Measurements from ENCODE around the gene FAM227A.

Gene FAM227A

DNA sequence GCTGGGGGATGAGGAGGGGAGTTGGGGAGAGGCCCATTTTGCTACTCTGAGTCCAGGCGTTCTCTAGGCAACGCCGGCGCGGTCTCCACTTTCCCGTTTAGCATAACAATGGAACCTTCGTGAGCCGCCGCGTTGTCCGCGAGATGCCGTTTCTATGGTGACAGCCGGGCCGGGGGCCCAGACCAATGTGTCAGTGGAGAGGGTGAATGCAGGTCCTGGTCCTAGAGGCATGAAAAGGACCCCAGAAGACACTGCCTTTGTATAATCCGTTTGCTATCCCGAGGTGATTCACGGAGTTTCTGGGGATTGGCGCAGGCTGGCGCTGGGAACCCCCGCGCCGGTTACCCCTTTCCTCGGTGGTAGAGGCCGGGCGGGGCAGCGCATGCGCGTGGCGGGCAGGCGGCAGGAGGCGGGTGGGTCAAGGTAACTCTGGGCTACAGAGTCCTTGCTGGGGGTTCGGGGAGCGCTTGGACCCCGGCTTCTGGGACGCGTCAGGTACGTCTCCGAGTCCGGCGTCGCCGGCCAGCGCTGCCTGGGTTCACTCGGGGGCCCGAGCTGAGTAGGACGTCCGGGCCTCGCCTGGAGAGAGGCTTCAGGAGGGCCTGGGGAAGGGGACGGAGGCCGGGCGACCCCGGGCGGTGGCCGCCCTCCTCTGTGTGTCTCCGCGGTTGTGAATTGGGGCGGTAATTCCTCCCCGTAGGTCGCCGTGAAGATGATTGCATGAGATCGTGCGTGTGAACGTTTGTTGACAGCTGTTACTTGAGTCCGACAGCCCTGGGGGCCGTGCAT, at the start of gene FAM227A, which contains the start of gene CBY1:
FAM227A (minus strand) TSS at position 137 of the 789 bp plus-strand sequence. CDS start 6,224 bp downstream, outside the sequence.
CBY1 (plus strand) TSS at position 383 of the 789 bp plus-strand sequence. CDS start 11,417 bp downstream, outside the sequence.
- intact Hi-C loops (cut with DNase I), result no loop called here
- peak; percentile 84 to 96 (median 91) for DNase-seq

DNA sequence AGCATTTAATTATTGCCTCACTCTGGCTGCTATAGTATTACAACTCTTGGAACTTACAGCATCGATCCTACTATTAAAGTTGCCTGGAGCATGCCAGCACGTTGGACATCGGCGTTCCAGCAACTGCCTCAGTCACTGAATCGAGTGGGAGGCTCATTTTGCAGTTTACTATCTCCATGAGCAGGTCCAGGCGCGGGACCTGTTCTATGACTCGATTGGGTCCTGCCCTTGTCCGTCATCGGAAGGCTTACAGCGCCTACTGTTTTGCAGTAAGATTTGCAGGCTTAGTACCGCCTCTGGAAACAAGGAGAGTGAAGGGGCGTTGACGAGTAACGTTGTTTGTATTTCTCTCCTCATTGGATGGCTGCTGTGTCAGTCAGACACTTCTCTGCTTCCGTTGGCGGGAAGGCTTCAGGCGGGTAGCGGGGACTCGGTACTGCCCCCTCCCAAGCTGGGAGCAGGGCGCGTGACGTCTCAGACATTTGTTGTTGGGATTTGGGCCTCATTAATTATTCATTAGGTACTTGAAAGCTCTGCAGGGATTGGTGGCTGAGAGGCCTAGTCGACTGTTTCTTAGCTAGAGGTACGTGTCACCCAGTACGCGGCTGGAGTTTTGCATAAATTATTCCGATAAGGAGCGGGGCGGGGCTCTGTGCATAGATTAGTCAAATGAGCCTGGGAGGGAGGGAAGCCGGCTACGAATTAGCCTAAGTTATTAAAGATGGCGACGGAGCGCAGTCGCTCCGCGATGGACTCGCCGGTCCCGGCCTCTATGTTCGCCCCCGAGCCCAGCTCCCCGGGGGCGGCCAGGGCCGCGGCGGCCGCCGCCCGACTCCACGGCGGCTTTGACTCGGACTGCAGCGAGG, 49.3 kb upstream of the FAM227A start, which contains the start of gene GTPBP1:
GTPBP1 (plus strand) TSS at position 710 of the 866 bp plus-strand sequence; CDS start at position 722, 12 bp downstream.
- DNase-seq, result peak; percentile 95 to 100 (median 99)
- intact Hi-C loops (cut with DNase I), result loop anchor here (5.0 kb wide), 1 partner anchor 47 kb away; no protein-coding TSS in a partner anchor

DNA sequence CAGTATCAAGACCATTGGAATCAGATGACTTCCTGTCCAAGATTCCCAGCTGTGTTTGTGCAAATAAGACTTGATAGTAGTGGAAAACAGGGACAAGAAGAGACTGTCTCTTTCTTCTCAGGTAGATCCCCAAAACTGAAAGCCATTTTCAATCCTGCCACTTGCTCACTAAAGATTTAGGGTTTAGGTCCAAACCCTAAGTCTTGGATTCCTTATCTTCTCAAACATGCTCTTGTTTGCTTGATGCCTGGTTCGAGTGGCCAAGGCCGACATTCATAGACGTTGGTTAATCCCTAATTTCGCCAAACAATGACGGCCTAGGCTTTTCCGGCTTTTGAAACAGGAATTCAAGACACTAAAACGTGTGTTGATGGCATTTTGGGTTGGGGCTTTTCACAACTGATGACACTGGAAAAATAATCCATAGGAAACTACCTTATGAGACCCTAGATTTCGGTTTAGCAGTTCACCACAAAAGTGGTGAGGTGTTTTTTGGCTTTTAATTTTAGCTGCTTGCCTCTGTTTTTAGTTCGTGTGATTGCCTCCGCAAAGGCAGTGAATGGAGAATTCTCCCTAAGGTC, 48.6 kb upstream of the FAM227A start:
- intact Hi-C loops (cut with DNase I), result loop anchor here (5.0 kb wide), 1 partner anchor 48 kb away; no protein-coding TSS in a partner anchor
- DNase-seq, result no peak

DNA sequence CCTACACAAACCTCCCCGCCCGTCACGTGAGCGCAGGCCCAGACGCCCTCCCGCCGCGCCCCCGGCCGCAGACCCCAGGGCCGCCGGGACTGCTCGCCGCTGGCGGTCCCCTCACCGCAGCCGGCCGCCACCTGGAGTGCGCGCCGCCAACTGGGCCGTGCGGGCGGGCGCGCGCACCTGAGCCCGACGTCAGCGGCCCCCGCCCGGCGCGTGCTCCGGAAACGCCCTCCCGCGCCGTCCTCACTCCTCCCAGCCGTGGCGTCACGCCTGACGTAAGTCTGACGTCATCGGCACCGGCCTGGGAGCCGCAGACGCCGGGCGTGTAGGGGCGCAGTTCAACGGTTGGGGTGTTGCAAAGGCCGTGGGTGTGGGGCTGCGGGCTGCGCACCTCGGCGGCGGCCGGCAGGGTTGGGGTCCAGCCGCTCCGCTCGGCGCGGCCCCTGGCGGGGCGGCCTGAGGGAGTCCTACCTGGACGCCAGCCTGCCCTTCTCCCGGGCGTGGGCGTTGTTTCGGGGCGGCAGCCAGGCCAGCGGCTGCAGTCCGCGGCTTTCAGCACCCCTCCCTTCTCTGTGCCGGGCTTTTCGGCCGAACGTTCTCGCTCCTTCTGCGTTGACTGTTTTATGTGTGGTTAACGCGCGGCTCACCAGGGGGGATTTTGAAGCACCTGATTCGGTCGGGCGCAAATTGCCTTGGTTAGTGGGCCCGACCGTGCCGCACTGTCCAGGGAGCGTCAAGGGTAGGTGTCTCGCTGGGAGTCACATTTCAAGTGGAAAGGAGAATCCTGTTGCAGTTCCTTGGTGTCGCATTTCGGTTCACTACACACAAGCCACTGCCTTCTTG, 44.8 kb upstream of the FAM227A start, which contains the start of gene JOSD1:
JOSD1 (minus strand) TSS at position 155 of the 840 bp plus-strand sequence. CDS start 956 bp downstream, outside the sequence.
- peak; percentile 90 to 100 (median 97) for DNase-seq
- intact Hi-C loops (cut with DNase I), result no loop called here

DNA sequence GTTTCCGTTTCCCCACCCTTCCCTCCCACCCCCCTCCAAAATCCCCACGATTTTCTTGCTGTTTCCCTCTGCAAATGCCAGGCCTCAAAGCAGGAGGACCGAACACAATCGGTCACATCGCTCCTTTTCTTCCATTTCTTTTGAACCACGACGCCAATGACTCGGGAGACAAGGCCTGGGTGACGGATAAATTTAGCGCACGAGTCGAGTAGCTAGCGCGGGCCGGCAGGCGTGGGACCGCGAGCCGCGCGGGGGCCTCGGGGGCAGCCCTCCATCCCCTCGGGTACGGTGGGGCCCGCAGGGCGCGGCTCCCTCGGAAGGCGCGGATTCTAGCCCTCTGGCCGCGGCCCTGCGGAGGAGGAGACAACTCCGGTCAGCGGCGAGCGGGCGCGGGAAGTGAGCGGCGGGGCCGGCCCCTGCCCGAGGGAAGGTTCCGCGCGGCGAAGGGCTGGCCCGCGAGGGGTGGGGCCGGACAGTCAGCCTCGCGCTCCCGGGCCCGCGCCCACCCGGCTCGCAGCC, 44.1 kb upstream of the FAM227A start:
- intact Hi-C loops (cut with DNase I), result no loop called here
- DNase-seq, result peak in 6 of 42 donors; percentile 28 to 57 (median 34)

DNA sequence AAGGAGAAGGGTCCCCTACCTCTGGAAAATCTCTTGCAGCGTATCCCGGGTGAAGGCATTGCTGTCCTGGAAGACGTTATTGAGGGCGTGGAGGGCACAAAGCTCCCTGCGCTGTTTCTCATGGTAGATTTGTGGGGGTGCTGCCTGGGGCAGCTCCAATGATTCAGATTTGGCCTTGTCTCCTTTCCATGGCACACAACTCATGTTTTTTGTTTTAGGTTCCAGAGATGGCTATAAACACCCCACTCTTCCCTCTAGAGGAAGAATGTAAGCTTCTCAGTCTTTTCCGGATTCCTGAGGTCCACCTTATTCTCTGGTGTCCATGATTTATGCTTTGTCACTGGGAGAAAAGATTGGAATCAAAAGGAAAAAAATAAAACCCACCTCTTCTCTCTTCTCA, 43.6 kb upstream of the FAM227A start:
- intact Hi-C loops (cut with DNase I), result no loop called here

DNA sequence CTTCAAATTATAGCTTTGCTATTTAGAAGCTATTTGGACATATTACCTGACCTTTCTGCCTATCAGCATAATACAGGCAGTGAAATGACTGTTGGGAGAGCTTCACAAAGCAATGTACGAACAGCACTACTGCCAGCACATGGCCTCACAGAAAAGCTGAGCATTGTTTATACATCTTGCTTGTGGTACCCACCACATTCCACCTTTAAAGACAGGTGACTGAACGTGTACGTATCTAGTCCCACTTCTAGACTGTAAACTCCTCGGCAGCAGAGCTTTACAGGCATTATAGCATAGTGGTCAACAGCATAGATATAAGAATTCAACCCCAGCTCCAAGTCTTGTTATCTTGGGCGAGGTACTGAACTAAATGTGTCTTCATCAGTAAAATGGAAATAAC, 43.0 kb upstream of the FAM227A start:
- DNase-seq, result no peak
- intact Hi-C loops (cut with DNase I), result no loop called here

More for the DNA sequence above, 43.6 kb upstream of the FAM227A start:
- no peak for DNase-seq

DNA sequence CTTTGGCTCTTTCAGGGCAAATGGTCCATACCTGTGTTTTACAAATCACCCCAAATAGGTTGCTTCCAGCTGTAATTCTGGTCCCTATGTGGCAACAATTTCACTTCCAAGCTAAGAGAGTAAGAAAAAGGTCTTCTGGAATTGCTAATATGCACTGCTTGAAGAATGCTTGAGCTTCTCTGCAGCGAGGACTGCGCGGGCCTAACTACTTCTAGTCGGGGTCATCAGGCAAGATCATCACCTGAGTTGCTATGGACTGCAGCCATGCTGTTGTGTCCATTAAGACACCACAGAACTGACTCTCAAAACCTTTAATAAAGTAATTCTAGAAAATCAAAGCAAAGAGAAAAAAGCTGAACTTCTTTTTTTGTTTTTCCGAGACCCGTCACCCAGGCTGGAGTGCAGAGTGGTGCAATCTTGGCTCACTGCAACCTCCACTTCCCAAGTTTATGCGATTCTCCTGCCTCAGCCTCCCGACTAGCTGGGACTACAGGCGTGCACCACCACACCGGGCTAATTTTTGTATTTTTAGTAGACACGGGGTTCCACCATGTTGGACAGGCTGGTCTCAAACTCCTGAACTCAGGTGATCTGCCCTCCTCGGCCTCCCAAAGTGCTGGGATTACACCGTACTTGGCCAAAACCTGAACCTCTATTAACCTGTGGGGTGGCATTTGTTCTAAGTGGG, 42.4 kb upstream of the FAM227A start:
- intact Hi-C loops (cut with DNase I), result no loop called here
- no peak for DNase-seq

DNA sequence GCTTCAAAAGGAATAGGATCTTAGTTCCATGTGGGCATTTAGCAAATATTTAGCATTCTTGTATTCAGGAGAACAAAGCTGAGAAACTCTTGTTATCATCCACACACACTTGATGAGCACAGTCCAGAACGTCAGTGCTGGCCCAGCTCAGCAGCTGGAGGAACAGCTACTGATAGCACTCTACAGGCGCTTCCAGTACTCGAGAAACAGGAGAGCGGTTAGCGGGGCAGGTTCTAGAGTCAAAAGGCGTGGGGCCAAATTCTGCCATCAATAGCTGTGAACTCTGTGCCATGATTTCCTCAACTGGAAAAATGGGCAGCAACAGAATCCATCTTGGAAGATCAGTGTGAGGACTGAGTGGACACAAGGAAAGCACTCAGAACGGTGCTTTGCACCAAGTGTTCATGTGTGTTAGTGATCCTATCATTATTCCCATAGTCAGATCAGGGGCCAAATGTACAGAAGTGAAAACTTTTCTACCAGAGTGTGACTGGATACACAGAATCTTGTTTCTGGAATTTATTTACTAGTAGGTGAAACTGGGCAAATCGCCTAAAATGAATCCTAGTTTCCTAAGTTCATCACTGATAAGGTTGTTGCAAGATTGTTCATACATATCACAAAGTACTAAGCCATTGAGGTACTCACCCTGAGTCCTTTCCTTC, 41.4 kb upstream of the FAM227A start:
- no peak for DNase-seq
- intact Hi-C loops (cut with DNase I), result no loop called here

DNA sequence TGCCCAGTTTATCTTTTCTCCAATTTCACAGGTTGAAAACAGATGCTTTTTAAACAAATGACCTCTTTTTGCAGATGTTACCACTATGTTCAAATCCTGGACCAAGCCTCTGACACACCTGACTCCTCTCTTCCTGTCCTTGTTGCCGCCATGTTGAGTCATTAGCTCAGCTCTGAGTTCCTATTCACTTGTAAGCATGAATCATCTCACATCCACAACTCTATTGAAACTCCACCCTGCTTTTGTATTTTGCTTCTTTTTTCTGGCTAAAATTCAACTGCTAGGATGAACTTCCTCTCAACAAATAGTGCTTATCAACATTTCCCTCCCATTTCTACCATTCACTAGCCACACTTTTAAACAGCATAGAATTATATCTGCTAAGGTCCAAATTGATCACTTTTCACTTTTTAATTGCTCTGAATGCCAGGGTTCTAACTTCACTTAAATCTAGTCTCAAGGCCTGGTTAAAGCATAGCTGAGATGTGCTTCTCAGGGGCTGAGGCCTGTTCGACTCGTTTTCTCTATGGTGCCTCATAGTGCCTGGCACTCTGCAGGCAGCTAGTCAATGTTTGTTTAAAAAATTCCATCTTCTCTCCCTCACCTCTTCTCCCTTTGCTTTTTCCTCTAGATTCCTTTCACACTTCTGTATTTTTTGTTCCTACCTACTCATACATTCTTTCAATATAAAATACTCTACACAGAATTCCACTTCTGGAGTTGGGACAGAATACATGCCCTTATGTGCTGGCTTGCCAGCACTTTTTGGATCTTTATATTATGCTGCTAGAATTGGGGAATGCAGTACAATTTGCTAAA, 40.6 kb upstream of the FAM227A start:
- peak in 9 of 42 donors; percentile 19 to 65 (median 46) for DNase-seq

DNA sequence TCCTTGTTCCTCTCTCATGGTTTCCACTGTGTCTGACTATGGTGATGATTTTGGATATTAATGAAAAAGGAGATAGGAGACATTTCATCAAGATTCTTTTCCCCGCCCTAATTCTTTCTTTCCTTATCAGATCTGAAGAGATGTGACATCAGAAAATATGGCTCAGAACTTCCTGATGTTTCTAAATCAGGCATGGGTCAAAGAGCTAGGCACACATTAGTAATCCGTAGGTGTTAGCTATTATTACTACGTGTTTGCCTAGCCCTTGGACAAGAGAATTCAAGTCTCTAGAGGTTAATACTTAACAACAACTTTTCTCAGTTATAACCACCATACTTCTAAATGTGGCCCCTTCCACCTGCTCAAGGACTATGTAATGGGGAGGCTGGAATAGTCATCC, 38.7 kb upstream of the FAM227A start:
- DNase-seq, result no peak
- intact Hi-C loops (cut with DNase I), result no loop called here

More for the DNA sequence above, 40.6 kb upstream of the FAM227A start:
- intact Hi-C loops (cut with DNase I), result no loop called here

DNA sequence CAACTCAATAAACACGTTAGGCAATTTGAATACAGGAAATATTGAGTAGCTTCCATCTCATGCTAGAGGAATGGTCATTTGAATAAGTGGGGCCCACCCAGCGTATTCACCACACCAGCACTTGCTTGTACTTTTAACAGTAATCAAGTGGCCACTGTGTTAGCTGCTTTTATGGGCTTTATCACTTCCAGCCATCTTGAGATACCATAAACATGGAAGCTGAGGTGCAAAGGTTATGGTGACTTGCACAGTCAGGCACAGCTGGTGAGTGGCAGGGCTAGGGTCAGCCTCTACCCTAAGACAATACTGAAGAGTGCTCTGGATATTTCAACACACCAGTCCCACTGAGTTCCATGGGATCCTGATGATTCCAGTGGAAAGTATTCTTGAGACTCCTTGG, 37.9 kb upstream of the FAM227A start:
- intact Hi-C loops (cut with DNase I), result no loop called here
- DNase-seq, result no peak

DNA sequence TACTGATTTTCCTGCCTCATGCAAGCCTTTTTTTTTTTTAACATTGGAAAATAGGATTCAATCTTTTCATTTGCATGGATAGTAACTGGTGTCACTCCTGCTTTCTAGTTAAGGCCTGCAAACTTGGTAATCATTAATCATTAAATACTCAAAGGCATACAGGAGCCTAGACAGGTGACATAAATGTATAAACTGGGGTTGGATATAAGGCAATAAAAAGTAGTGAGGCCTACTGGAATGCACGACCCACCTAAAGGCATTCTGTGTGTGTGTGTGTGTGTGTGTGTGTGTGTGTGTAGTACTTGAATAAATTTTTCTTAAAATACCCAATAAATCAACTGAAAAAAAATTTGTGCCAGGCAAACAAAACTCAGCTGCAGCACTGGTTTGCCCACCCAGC, 33.5 kb upstream of the FAM227A start:
- no peak for DNase-seq
- intact Hi-C loops (cut with DNase I), result no loop called here

DNA sequence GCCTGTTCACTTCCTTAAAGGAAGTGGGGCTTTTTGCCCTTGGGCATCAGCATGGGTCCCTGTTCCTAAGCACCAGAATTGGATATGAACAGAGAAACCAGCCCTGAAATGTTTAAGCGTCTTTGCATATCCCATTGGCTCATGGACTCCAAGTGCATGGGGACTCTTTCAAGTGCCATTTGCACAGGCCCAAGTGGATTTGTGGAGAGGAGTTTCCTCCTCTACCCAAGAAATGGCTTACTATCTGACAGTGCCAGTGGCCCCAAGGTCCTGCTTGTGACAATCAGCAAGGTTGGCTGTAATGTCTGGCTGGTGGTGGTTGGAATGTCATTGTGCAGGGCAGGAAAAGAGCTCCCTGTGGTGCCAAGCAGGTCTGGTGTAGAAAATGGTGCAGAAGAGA, 29.6 kb upstream of the FAM227A start:
- no peak for DNase-seq
- intact Hi-C loops (cut with DNase I), result no loop called here

DNA sequence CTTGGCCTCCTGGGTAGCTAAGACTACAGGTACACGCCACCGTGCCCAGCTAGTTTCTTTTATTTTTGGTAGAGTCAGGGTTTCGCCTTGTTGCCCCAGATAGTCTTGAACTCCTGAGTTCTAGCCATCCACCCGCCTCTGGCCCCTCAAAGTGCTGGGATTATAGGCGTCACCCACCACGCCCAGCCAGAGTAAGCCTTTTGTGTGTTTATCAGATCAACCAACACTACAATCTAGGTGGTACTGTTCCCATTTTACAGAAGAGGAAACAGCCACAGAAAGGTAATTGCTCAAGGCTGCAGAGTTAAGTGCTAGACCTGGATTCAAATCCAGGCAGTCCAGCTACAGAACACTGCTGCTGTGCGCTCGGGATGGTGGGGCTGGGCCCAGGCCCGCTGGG, 28.7 kb upstream of the FAM227A start:
- no peak for DNase-seq
- intact Hi-C loops (cut with DNase I), result no loop called here

Measured in head of caudate nucleus (tissue), 42 donors.